Measurements from ENCODE around the gene AGRN.

- TF ChIP-seq CTCF (conservative IDR thresholded peaks at IDR 0.05 in 1 of 2, IDR thresholded peaks at IDR 0.05 in 1 of 2; ENCODE audit: extremely low read depth in 1 of 2, insufficient read depth in 1 of 2, low read depth in 1 of 2, low read length in 2 of 2) (no peak), EZH2 (IDR thresholded peaks at IDR 0.05; ENCODE audit: borderline replicate concordance, low read length) (no peak)
Measured at GRCh38 chr1:979744-980072, 40.2 kb upstream of the AGRN start.

Measured in mammary epithelial cell (primary cell).